Choroid plexus epithelial cell (primary cell): ENCODE results near the gene VMO1.

ENCODE experiments used
- DNase-seq: peaks from one replicate; pipeline ENCODE4 v3.0.0-alpha.2; 2010; ENCODE audit warnings: low read depth
- H3K4me3 ChIP-seq: 2 replicates; pipeline ENCODE4 v1.5.1; 2011; ENCODE audit warnings: low read depth, mild to moderate bottlenecking, control low read depth, low read length, moderate library complexity
- TF ChIP-seq, protein P1 (sequence below): conservative IDR thresholded peaks from 2 replicates; pipeline ENCODE4 v1.5.1; 2011; ENCODE audit warnings: low read depth, mild to moderate bottlenecking, control low read depth, inconsistent platforms, low read length, moderate library complexity

The VMO1 gene

DNA sequence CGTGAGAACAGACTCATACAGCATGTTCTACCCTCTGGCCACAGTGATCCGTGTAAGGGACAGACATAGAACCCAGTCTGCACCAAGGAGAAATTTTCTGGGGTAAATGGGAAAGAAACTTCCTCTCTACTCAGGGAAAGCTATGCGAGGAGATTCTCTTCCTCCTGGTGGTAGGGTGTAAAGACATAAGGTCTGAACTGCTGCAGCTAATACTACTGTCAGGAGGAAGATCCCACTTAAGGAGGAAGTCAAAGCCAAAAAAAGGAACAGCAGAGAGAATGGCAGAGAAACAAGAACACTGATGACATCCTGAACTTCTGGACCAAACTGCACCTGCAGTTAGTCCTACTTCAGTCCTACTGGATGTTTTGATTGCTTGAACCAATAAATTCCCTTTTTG lies 21.6 kb downstream of the VMO1 start:
- no peak for DNase-seq
- H3K4me3 ChIP-seq, result no peak overlapping the region
- TF ChIP-seq, protein P1, sequence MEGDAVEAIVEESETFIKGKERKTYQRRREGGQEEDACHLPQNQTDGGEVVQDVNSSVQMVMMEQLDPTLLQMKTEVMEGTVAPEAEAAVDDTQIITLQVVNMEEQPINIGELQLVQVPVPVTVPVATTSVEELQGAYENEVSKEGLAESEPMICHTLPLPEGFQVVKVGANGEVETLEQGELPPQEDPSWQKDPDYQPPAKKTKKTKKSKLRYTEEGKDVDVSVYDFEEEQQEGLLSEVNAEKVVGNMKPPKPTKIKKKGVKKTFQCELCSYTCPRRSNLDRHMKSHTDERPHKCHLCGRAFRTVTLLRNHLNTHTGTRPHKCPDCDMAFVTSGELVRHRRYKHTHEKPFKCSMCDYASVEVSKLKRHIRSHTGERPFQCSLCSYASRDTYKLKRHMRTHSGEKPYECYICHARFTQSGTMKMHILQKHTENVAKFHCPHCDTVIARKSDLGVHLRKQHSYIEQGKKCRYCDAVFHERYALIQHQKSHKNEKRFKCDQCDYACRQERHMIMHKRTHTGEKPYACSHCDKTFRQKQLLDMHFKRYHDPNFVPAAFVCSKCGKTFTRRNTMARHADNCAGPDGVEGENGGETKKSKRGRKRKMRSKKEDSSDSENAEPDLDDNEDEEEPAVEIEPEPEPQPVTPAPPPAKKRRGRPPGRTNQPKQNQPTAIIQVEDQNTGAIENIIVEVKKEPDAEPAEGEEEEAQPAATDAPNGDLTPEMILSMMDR, result no peak

DNA sequence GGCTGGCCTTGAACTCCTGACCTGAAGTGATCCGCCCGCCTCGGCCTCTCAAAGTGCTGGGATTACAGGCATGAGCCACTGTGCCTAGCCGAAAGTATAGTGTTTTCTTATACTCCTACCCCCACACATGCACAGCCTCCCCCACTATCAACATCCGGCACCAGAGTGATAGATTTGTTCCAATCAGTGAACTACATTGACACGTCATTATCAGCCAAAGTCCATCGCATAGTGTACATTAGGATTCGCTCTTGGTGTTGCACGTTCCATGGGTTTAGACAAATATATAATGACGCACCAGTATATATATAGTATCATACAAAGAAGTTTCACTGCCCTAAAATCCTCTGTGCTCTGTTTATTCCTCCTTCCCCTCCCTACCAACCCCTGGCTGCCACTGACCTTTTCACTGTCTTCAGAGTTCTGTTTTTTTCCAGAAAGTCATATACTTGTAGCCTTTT lies 26.4 kb downstream of the VMO1 start:
- DNase-seq, result no peak
- TF ChIP-seq, protein P1, result no peak
- no peak overlapping the region for H3K4me3 ChIP-seq

DNA sequence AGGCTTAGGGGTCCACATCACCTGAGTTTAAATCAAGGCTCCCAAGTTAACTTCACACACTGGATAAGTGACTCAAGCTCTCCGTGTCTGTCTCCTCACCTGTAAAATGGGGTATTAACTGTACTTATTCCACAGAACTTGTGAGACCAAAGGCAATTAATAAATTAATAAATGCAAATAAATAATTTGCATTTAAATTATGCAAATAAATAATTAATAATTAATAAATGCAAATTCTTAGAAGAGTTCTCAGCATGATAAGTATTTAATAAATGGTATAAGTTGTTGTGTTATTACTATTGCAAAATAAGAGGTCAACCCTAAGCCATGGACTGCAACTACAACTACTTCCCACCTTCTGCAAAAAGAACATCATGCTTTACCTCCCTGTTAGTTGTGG lies 32.8 kb downstream of the VMO1 start:
- TF ChIP-seq, protein P1, result no peak
- H3K4me3 ChIP-seq, result no peak overlapping the region
- DNase-seq, result no peak

DNA sequence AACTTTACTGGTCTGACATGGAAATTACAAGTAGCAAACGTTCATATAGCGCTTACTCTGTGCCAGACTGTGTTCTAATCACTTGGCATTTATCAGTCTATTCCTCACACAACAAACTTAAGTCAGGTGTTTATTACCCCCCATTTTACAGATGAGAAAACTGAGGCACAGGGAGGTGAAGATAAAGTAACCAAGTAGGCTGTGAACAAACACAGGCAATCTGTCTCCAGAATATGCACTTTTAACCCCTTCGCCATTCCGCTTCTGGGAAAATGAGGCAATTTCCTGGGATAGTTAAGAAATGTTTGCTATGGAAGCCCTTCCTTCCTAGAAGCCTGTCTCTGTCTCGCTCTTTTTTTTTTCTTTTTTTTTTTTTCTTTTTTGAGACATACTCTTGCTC lies 34.2 kb downstream of the VMO1 start:
- no peak for DNase-seq
- H3K4me3 ChIP-seq, result no peak overlapping the region
- TF ChIP-seq, protein P1, result no peak

DNA sequence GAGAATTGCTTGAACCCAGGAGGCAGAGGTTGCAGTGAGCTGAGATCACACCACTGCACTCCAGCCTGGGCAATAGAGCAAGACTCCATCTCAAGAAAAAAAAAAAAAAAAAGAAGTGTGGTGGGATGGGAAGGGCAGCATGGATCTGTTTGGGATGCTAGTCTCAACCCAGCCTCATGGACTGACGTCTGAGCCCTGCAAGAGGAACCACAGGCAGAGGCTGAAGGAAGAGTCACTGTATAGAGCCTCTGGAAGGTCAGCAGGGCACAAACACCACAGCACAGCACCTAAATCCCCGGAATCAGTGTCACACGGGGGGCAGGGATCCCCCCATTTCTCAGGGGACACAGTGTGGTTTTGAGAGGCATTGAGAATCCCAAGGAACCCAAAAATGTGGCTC lies 35.6 kb downstream of the VMO1 start:
- no peak for DNase-seq
- no peak overlapping the region for H3K4me3 ChIP-seq
- TF ChIP-seq, protein P1, result no peak

DNA sequence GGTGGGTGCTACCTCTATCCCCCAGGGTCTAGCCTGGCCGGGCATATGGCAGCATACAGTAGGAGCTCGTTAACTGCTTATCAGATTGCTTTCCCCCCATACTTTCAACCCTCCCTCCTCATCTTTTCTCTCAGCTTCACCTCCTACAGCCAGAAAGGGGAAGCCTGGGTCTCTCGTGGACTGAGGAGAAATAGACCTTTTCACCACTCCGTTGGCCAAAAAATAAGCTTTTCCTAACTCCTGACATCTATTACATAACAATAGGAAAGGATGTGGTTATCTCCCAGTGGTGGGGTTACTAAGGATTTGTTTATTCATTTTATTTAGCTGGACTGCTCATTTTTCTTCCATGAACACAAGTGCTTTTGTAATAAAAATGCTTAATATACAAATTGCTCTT lies 37.5 kb downstream of the VMO1 start:
- no peak for DNase-seq
- H3K4me3 ChIP-seq, result no peak overlapping the region
- TF ChIP-seq, protein P1, result no peak

DNA sequence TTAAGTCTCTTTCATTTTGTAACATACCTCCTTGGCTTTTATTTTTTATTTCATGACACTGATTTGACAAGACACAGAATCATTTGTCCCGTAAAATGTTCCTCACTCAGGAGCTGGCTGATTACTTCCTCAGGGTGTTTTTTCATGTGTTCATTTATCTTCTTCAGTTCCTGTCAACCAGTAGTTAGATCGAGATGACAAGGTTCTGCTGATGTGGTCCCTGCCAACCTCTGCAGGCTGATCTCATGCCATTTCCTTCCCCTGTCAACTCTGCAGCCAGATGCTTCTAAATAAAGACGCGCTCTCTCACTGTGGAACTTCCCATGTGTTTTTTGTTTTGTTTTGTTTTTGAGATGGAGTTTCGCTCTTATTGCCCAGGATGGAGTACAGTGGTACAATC lies 38.3 kb downstream of the VMO1 start:
- no peak for DNase-seq
- TF ChIP-seq, protein P1, result no peak
- no peak overlapping the region for H3K4me3 ChIP-seq
